SH-SY5Y (cell line): ENCODE results near the gene ZNRF3.

Experiments
- GATA2 ChIP-seq: IDR thresholded peaks from 2 replicates; pipeline ENCODE4 v1.6.1; 2011; ENCODE audit warnings: mild to moderate bottlenecking, low read depth, low read length
- GATA3 ChIP-seq: IDR thresholded peaks from 2 replicates; pipeline ENCODE4 v1.6.1; 2011; ENCODE audit warnings: low read depth, mild to moderate bottlenecking, low read length, moderate library complexity

DNA sequence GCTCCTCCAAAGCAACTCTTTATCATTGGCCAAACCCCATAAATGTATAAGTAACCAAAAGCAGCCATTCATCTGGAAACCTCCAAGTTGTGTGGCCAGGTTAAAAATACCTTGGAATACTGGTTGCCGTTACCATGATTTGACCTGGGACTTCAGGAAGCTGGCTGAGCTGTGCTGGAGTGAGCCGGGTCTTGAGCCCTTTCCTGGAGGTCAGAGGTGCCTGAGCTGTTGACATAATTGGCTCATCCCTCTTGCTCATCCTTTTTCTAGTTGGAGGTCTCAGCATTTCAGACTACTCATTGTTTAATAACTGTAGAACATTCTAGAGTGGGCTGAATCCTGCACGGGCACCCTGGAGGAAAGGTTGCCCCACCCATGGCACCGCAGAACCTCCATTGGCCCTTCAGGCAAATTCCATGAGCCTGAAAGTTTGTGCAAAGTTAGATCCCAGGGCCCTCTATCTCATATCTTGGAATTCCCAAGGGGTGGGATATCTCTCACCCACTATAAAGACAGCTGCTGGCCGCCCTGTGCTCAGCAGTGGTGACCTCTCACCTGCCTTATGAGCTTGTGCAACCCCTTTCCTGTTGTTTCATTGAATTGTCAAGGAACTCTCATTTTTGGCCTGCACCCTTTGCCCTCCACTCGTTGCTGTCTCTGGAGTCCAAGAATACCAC, 101.2 kb downstream of the ZNRF3 start:
- no peak for TF ChIP-seq GATA3
- no peak for TF ChIP-seq GATA2
